Measurements from ENCODE around the gene BRD4.

GRCh38 chr19:15379999-15380647 lies 47.8 kb upstream of the BRD4 start:
- TF ChIP-seq CTCF (IDR thresholded peaks at IDR 0.05) (no peak), POLR2A (IDR thresholded peaks at IDR 0.05; ENCODE audit: low read length) (peak; percentile 42), SMC3 (IDR thresholded peaks at IDR 0.05) (no peak), EP300 (IDR thresholded peaks at IDR 0.05) (no peak), HOXA7 (CRISPR knock-in tag; IDR thresholded peaks at IDR 0.05) (no peak), FOSL2 (IDR thresholded peaks at IDR 0.05) (no peak), FOSL2 (CRISPR knock-in tag; IDR thresholded peaks at IDR 0.05) (no peak), ESRRA (IDR thresholded peaks at IDR 0.05; ENCODE audit: borderline replicate concordance, low read length) (no peak), CHD2 (IDR thresholded peaks at IDR 0.05; ENCODE audit: low read length, partially characterized antibody) (no peak), RNF2 (IDR thresholded peaks at IDR 0.05; ENCODE audit: borderline replicate concordance, low read depth) (no peak), CBX8 (IDR thresholded peaks at IDR 0.05) (no peak)
- TF ChIP-seq, protein P1, sequence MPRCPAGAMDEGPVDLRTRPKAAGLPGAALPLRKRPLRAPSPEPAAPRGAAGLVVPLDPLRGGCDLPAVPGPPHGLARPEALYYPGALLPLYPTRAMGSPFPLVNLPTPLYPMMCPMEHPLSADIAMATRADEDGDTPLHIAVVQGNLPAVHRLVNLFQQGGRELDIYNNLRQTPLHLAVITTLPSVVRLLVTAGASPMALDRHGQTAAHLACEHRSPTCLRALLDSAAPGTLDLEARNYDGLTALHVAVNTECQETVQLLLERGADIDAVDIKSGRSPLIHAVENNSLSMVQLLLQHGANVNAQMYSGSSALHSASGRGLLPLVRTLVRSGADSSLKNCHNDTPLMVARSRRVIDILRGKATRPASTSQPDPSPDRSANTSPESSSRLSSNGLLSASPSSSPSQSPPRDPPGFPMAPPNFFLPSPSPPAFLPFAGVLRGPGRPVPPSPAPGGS (IDR thresholded peaks at IDR 0.05): 0 out of 3 replicates have a peak, but pooled peaks have one; percentile 44
- TF ChIP-seq, protein P2, sequence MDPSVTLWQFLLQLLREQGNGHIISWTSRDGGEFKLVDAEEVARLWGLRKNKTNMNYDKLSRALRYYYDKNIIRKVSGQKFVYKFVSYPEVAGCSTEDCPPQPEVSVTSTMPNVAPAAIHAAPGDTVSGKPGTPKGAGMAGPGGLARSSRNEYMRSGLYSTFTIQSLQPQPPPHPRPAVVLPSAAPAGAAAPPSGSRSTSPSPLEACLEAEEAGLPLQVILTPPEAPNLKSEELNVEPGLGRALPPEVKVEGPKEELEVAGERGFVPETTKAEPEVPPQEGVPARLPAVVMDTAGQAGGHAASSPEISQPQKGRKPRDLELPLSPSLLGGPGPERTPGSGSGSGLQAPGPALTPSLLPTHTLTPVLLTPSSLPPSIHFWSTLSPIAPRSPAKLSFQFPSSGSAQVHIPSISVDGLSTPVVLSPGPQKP (IDR thresholded peaks at IDR 0.05; ENCODE audit: low read depth, low read length): no peak

Measured in A549 (cell line).